Activated gamma-delta T cell treated with anti-CD3 and anti-CD28 coated beads, Interleukin-2, amount 50 U/mL, for 16 hours (primary cell): ENCODE data around the gene TGFBI.

Experiments
- DNase-seq: peaks from one replicate; pipeline ENCODE4 v3.0.0-alpha.2; 2020; ENCODE audit warnings: low read depth

TGFBI gene

DNA sequence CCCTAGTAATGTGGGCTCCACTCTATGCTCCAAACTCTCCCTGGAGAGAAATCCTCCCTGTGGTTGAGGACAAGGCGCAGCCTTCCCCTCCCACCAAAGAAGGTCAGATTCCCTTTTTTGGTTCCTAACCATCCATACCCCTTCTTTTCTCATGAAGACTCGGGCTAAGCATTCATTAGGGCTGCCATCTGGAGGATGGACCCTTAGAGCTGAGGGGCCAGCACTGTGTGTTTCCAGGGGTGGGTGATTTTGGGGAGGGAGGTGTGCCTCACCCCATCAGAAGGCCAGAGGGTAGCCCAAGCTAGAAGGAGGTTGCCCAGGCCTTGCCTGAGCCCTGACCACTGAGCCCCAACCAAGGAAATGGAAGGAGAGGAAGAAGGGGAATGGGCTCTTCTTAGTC is 36.8 kb downstream of the TGFBI start:
- no peak for DNase-seq

DNA sequence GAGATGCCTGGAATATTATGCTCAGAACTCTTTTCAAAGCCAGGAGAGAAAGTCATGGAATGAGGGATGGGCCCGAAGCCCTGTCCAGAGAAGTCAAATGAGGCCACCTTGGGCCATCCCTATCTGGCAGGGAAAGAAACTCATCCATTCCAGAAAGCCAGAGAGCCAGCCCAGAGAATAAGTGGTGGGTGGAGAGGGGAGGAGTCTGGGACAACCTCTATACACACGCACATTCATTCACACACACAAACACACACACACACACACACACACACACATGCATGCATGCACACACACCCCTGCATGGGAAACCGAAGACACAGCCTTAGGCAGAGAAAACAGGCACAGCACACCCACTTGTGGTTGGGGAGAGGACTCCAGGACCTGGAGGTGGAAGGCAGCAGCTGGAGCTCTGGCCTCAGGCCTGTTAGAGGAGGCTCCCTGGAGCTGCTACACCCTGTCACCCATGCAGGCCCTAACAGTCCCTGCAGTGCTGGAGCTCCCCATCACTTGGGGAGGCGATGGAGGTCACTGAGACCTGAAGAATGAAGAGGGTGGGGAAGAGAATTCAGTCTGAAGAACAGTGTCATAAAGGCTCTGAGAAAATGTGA is 38.0 kb downstream of the TGFBI start:
- DNase-seq = no peak

DNA sequence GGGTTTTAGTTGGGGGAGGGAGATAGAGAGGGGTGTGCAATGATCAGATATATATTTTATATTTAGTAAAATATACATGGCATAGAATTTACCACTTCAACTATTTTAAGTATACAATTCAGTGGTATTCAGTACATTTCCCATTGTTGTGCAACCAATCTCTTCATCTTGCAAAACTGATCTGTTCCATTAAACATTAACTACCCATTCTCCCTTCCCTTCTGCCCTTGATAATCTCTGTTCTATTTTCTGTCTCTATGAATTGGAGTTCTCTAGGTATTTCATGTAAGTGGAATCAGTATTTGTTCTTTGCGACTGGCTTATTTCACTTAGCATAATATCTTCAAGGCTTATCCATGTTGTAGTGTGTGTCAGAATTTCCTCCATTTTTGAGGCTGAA is 38.6 kb downstream of the TGFBI start:
- DNase-seq = no peak

DNA sequence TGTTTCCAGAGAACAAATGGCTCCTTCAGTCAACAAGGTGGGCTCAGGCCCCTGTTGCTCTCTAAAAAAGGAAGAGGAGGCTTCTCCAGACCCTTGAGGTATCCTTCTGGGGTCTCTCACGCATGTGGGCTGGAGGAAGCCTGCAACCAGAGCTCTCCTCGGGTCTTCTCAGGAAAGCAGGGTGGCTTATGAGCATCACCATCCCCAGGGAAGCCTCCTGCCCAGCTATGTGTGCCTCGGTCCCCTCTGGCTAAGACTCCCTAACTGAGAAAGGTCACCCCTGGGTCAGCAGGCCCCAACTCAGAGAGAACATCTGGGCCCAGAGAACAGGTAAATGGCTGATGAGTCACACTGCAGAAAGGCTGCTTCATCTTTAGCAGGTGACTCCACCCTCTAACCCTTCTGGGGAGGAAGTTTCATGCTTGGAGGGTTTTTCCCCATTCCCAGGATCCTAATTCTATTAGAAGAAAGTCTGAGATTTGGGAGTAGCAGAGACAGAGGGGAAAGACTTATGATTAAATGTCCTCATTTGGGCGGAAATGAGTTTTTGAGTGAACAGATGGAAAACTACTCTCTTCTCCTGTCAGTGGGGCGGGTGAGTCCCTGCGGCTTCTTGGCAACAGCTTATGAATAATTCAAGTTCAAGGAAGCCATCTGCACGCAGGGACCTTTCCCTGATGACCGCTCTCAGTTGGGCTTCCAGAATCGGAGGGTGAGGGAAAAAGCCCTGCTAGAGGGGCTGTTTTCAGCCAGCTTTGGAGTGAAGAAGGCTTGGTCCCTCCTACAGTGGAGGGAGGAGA is 41.9 kb downstream of the TGFBI start:
- no peak for DNase-seq

- no peak for DNase-seq
Measured at GRCh38 chr5:136073714-136074529, 45.1 kb downstream of the TGFBI start.

- DNase-seq = no peak
Measured at GRCh38 chr5:136075466-136075891, 46.7 kb downstream of the TGFBI start.

- DNase-seq = no peak
Measured at GRCh38 chr5:136076067-136076466, 47.3 kb downstream of the TGFBI start.

GRCh38 chr5:136076881-136077445 is 48.2 kb downstream of the TGFBI start:
- no peak for DNase-seq

DNA sequence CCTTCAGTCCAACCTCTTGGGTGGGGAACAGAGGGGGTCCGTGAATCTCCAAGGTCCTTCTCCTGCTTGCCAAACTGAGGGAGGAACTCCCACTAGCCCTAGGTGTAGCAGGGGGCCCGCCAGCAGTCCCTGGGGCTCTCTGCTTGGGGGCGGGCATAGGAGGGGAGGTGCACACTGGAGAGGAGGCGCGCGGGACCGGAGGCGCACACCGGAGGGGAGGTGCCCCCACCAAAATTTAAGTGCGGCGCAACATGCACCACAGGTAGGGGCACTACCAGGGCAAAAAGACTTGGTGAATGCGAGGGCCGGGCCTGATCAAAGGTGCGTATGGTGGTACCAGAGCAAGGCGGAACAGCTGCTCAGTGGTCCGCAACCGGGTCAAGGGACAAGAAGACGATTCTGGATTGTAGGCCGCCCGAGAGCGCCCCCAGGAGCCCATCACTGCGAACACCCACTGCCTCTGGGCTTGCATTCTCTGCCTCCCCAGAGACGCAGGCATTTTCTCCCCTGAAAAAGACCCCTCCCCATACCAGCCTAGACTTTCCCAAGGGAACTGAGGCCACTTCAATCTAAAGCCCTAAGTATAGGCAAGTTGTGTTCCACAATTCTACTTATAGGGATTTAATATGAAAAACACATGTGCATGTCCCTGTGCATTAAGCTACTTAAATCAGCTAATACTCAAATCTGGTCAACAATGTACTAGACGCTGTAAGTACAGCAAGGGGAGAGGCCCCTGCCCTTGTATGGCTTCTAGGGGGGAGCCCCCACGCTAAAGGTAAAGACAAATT is 50.6 kb downstream of the TGFBI start:
- DNase-seq = no peak

- DNase-seq = no peak
Measured at GRCh38 chr5:136080113-136080482, 51.3 kb downstream of the TGFBI start.

GRCh38 chr5:136080483-136081216 is 51.9 kb downstream of the TGFBI start:
- DNase-seq = peak; percentile 24

DNA sequence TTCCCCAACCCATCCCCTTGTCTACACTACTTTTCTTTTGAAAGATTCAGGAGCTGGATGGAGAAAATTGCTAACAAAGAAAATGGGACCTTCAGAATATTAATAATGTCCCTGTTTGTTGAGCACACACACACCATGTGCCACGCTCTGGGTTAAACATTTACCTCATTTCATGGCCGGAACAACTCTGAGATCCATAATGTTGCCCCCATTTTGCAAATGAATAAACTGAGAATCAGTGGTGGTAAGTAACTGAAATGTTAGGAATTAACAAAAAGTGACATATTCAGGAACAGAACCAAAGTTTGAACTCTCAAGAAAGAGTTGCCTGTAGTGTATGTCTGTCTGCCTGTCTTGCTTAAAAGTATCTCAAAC is 52.4 kb downstream of the TGFBI start:
- no peak for DNase-seq

DNA sequence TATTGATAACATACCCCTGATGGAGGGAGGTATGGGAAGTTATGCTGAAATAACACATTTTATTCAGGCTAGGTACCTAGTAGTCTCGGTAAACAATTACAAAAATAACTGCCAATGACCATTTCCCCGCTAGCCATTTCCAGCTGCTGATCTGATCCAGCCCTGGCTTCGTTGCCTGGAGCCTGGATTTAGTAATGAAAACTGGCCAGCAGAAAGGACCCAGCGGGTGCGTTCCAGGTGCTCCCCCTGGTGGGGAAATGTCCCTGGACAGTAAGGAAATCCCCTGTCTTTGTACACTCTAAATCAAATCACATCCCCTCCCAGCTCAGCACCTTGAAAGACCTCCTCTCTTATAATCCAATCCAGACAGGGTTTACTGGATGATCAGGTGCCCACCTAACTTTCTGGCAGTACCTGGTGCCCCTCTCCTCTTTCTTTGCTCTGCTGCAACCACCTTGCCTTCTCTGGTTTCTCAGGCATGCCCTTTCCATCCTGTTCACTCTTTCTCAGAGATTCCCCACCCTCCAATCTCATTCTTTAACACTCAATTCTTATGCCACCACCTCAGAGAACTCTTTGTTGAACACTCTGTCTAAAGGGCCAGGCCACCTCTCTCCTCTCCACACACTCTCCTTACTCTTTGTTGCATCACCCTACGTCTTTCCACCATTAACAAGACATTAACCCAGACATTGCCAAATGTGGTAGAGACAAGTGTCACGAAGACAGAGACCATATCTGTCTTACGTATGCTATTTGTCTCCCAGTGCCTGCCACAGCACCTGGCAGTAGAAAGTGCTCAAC is 53.8 kb downstream of the TGFBI start:
- DNase-seq = peak; percentile 19

DNA sequence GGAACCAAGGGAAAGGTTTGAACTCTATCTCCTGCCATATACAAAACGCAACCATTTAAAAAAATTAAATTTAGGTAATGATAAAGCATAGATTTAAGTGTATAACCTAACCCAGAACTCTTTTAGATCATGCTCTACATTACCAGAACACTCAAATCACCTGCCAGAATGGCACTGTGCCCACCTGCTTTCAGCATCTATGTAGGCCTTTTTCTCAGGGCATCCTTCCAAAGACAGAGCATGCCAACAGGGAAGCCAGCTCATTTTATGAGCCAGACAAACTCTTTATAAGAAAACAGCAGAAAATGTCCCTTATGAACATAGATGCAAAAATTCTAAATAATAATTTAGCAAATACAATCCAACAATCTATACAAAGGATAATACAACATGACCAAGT is 55.9 kb downstream of the TGFBI start:
- no peak for DNase-seq

DNA sequence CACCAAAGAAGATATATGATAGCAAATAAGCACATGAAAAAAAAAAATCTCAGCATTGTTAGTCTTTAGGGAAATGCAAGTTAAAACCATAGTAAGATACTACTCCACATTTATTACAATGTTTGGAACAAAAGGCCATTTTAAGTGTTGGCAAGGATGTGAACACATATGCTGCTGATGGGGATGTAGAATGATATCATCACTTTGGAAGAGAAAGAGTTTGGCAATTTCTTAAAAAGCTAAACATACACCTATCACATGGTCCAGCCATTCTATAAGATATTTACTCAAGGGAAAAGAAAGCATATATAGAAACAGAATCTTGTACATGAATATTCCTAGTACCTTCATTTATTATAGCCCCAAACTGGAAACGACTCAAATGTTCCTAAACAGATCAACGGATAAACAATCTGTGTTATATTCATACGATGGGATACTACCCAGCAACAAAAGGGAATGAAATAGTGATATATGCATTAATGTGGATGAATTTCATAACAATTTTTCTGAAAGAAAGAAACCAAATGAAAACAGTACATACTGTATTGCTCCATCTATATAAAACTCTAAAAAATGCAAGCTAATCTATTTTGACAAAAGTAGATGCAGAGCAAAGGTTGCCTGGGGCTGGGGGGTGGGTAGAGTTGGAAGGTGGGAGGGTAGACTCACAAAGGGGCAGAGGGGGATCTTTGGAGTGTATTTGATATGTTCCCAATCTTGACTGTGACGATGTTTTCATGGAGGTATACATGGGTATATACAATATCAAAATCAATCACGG is 58.2 kb downstream of the TGFBI start:
- no peak for DNase-seq

- no peak for DNase-seq
Measured at GRCh38 chr5:136087961-136088871, 59.4 kb downstream of the TGFBI start.

- no peak for DNase-seq
Measured at GRCh38 chr5:136089791-136090190, 61.0 kb downstream of the TGFBI start.

- no peak for DNase-seq
Measured at GRCh38 chr5:136090319-136090718, 61.5 kb downstream of the TGFBI start.
